Adrenal gland (tissue), 12 donors: ENCODE measurements around the gene SEBOX. TPM values are rescaled to one million over a fixed set of nuclear protein-coding genes. Genes with fewer than 3 reads are reported as not detected.

ENCODE experiments used
- DNase-seq, 7 donors: peaks; one replicate each; pipeline ENCODE4 v3.0.0-alpha.2; 2019 to 2020
- H3K27ac ChIP-seq, 5 donors: fragments of 200-600 bp; sonication (generic) in 4 of 5; 1 replicate in 3 of 5; 2 replicates in 2 of 5; pipeline versions ENCODE4 v1.5.1 to v1.8.0; 2016 to 2020; ENCODE audit warnings: mild to moderate bottlenecking in 1 of 5
- H3K27me3 ChIP-seq: fragments of 200-600 bp; 2 replicates; pipeline ENCODE4 v1.8.0; 2021
- H3K36me3 ChIP-seq, 2 donors: fragments of 200-600 bp; replicated peaks in 1 of 2; 1 replicate in 1 of 2; 2 replicates in 1 of 2; pipeline versions ENCODE4 v1.5.1 to v1.8.0; 2018 to 2022
- H3K4me1 ChIP-seq, 2 donors: fragments of 200-600 bp; replicated peaks in 1 of 2; 1 replicate in 1 of 2; 2 replicates in 1 of 2; pipeline versions ENCODE4 v1.5.1 to v1.8.0; 2018 to 2021
- H3K4me3 ChIP-seq, 4 donors: fragments of 200-600 bp; sonication (generic) in 3 of 4; one replicate each; pipeline ENCODE4 v1.5.1; 2016 to 2018
- H3K9me3 ChIP-seq, 3 donors: fragments of 200-600 bp; sonication (generic) in 1 of 3; replicated peaks in 1 of 3; 1 replicate in 2 of 3; 2 replicates in 1 of 3; pipeline versions ENCODE4 v1.5.1 to v1.8.0; 2016 to 2021
- POLR2A ChIP-seq, 2 donors: fragments of 450-650 bp; IDR thresholded peaks; one replicate each; pipeline ENCODE4 v1.6.1; 2017; ENCODE audit warnings: antibody characterized with exemption in 2 of 2, mild to moderate bottlenecking in 2 of 2, moderate library complexity in 1 of 2
- WGBS, 4 donors: extraction: QIAGEN DNeasy Blood & Tissue Kit in 2 of 4; methylation state at CpG; one replicate each; pipeline versions ENCODE4 v1.1.5 to v1.1.7; 2013 to 2017; 5-methylcytosine and 5-hydroxymethylcytosine counted together
- intact Hi-C, 2 donors: fragments of 100-400 bp; cut with DNase I; formaldehyde crosslinking; loops; one replicate each; pipeline versions ENCODE4 v1.14.1 to v1.15.0; 2022 to 2023
- polyA plus RNA-seq, 3 donors: library from polyadenylated mRNA; stranded (reverse); fragments of 200-250 nt in 2 of 3; fragments of 350-450 nt in 1 of 3; fragmentation: Illumina TruSeq in 1 of 3; extraction: RNeasy Lipid Tissue Mini Kit (QIAGEN cat#74804) in 1 of 3; gene quantifications; one replicate each; pipeline ENCODE4 v1.2.3, GENCODE V29; 2013 to 2014
- total RNA-seq, 9 donors: library from RNA; depleted of rRNA in 4 of 9; stranded (reverse); fragments of >200 nt in 4 of 9; fragments of 120-200 nt in 1 of 9; fragmentation: NEBNext Ultra II Directional in 1 of 9; extraction: Animal tissue kit (Norgen Biotek cat#: 25700) in 1 of 9; gene quantifications; one replicate each; pipeline versions ENCODE4 v1.1.0 to v1.2.4, GENCODE V29; 2013 to 2023
- TF ChIP-seq, protein P1 (sequence below), 6 experiments: fragments of 450-650 bp in 4 of 6; fragments of 200-600 bp in 2 of 6; sonication (generic) in 1 of 6; IDR thresholded peaks; 1 replicate in 5 of 6; 2 replicates in 1 of 6; pipeline versions ENCODE4 v1.5.1 to v1.8.0; 2016 to 2021; ENCODE audit warnings: antibody characterized with exemption in 6 of 6, mild to moderate bottlenecking in 2 of 6, moderate library complexity in 1 of 6
- donor health status: healthy with polysubstance abuse.
- donor health status: Bipolar disorder and iron deficiency.
- donor health status: DM: yes; HTN: yes; CAD: no.
- donor health status: DM: no; HTN: no; CAD: no.
- donor health status: DM: no; HTN: no; CAD: no.
- donor health status: DM: yes; HTN: yes; CAD: no.

SEBOX gene
- total and polyA plus RNA-seq, 12 donors = not detected

DNA sequence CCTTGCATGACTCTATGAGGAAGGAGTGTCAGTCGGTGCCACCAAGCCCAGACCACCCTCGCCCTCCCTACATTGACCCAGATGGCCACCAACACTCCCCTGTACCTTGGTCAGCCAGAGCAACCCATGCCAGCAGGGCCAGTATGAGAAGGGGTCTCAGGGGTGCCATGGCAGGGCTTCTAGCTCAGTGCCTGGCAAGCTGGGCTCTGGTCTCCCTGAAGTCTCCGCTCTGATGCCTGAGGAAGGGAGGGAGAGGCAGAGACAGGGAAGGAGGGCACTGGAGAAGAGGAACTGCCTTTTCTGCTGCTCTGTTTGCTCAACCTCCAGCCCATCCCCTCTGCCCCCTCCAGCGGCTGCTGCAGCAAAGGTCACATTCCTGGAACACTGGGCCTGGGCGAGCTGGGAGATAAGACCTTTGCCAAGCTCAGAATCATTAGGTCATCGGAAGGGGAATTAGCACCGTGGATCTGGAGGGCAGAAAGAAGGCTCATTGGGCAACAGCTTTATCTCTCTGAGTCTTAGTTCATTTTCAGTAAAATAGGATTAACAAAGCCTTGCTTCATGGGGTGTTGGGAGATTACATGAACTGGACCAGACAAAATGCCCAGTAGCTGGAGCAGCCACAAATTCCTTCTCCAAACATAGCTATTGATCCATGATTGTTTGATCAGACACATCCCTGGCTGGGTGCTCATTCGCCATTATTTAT, 5.2 kb upstream of the SEBOX start, which contains the start of gene VTN:
VTN (minus strand) TSS at position 273 of the 709 bp plus-strand sequence; CDS start at position 169, 104 bp downstream.
- intact Hi-C loops = no loop called here
- H3K27ac ChIP-seq = peak within 1 kb of the TSS; percentile 63 to 93 (median 79)
- peak; percentile 72 to 98 (median 94) for DNase-seq
- peaks cover 33 to 34% of the 10 kb centered on the region in 2 donors for H3K4me1 ChIP-seq
- H3K4me3 ChIP-seq = peak within 1 kb of the TSS in 1 of 4 donors; percentile 76
- TF ChIP-seq, protein P1, sequence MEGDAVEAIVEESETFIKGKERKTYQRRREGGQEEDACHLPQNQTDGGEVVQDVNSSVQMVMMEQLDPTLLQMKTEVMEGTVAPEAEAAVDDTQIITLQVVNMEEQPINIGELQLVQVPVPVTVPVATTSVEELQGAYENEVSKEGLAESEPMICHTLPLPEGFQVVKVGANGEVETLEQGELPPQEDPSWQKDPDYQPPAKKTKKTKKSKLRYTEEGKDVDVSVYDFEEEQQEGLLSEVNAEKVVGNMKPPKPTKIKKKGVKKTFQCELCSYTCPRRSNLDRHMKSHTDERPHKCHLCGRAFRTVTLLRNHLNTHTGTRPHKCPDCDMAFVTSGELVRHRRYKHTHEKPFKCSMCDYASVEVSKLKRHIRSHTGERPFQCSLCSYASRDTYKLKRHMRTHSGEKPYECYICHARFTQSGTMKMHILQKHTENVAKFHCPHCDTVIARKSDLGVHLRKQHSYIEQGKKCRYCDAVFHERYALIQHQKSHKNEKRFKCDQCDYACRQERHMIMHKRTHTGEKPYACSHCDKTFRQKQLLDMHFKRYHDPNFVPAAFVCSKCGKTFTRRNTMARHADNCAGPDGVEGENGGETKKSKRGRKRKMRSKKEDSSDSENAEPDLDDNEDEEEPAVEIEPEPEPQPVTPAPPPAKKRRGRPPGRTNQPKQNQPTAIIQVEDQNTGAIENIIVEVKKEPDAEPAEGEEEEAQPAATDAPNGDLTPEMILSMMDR (IDR thresholded peaks at IDR 0.05) = peak in 2 of 6 experiments; percentile 6 to 20
- TF ChIP-seq POLR2A (IDR thresholded peaks at IDR 0.05) = peak in 1 of 2 donors; percentile 63
- H3K27me3 ChIP-seq = no peaks in the 10 kb centered on the region
- H3K36me3 ChIP-seq = no peaks in the 10 kb centered on the region
- no peaks in the 10 kb centered on the region for H3K9me3 ChIP-seq
- 12 to 20% (median 16%) methylated on average over 5 to 8 of the region's 8 CpGs for WGBS, 4 donors

DNA sequence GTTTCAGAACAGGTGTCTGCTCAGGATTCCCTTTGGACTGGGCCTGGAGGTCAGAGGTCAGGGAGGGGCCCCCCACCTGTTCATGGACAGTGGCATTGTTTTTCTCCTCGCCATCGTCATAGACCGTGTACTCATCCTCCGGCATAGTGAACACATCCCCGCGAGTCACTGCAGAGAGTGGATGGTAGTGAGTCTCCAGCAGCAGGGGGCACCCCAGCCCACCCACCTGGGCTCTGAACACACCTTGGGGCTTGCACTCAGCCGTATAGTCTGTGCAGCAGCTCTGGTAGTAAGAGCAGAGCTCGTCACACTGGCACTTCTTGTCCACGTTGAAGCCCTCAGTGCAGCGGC, 4.7 kb upstream of the SEBOX start:
- intact Hi-C loops = no loop called here
- WGBS, 4 donors = 70 to 83% (median 76%) methylated on average over 6 to 10 of the region's 10 CpGs
- no peaks in the 10 kb centered on the region for H3K9me3 ChIP-seq
- H3K27ac ChIP-seq = peak overlapping the region; percentile 55 to 93 (median 79)
- TF ChIP-seq, protein P1 (IDR thresholded peaks at IDR 0.05) = no peak
- no peak for TF ChIP-seq POLR2A (IDR thresholded peaks at IDR 0.05)
- peaks cover 33 to 34% of the 10 kb centered on the region in 2 donors for H3K4me1 ChIP-seq
- no peaks in the 10 kb centered on the region for H3K27me3 ChIP-seq
- H3K36me3 ChIP-seq = peaks cover 0 to under 1% of the 10 kb centered on the region in 2 donors
- DNase-seq = peak in 3 of 7 donors; percentile 36 to 44 (median 38)
- H3K4me3 ChIP-seq = no peak overlapping the region

DNA sequence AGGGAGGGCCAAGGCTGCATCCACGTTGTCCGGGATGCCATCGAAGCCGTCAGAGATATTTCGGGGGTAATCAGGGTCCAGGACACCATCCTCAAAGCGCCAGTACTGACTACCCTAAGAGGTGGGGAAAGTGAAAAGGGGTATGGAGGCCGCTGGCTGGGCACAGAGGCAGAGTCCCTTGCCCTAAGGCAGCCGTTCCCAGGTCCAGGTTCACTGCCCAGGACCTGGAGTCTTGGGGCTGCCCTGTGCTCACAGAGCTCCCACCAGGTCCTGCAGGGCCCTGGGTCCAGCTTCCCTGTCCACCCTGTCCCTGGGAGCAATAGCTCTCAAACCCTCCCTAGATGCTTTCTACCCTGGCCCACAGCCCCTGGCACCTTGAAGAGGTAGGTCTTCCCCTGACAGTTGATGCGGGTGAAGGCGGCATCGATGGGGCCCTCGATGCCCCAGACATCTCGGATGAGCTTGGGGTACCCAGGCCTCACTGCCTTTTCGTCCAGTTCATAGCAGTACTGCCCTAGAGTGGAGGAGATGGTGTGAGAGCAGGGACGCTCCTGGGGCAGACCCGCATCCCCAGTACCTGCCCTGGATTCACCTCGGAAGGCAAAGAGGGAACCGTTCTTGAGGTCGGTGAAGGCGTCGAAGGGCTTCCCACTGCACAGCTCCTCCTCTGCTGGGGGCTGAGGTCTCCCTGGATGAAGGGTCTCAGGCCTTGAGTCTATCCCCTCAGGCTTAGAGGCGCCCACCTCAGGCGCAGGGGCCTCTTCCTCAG, 4.1 kb upstream of the SEBOX start:
- WGBS, 4 donors = 91 to 98% (median 94%) methylated on average over 7 to 23 of the region's 23 CpGs
- peak overlapping the region in 3 of 5 donors; percentile 79 to 93 (median 91) for H3K27ac ChIP-seq
- peaks cover 0 to 6% of the 10 kb centered on the region in 2 donors for H3K36me3 ChIP-seq
- TF ChIP-seq, protein P1 (IDR thresholded peaks at IDR 0.05) = no peak
- TF ChIP-seq POLR2A (IDR thresholded peaks at IDR 0.05) = no peak
- no peaks in the 10 kb centered on the region for H3K27me3 ChIP-seq
- no peak overlapping the region for H3K4me3 ChIP-seq
- peaks cover 33 to 34% of the 10 kb centered on the region in 2 donors for H3K4me1 ChIP-seq
- intact Hi-C loops = no loop called here
- H3K9me3 ChIP-seq = no peaks in the 10 kb centered on the region
- DNase-seq = no peak

DNA sequence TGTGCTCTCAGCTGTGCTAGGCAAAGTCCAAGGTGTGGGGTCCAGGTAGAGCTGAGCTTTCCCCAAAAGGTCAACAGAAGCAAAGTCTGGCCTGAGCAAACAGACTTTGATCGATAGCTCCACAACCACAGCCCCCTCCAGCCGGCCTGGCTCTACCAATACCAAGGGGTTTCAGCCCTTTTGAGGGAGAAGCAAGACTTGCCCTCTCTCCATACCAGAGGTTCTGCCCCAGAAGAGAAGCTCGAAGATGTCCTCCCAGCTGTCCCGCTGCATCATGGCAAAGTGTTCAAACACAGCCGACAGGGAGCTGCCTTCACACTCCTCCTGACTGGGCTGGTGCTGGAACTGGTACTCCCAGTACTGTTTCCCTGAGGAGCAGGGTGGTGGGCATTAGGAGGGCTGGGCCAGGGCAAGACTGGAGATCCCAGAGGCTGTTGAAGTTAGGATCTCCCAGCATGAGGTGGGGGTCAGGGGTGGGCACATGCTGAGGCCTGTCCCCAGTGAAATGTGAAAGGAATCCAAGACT, 3.4 kb upstream of the SEBOX start:
- TF ChIP-seq, protein P1 (IDR thresholded peaks at IDR 0.05) = no peak
- no peak for TF ChIP-seq POLR2A (IDR thresholded peaks at IDR 0.05)
- intact Hi-C loops = no loop called here
- peaks cover 31 to 33% of the 10 kb centered on the region in 2 donors for H3K4me1 ChIP-seq
- no peaks in the 10 kb centered on the region for H3K9me3 ChIP-seq
- H3K4me3 ChIP-seq = no peak overlapping the region
- peaks cover 0 to 13% of the 10 kb centered on the region in 2 donors for H3K36me3 ChIP-seq
- DNase-seq = no peak
- 80 to 93% (median 87%) methylated on average over 5 of the region's 5 CpGs for WGBS, 4 donors
- H3K27me3 ChIP-seq = no peaks in the 10 kb centered on the region
- no peak overlapping the region for H3K27ac ChIP-seq
